ENCODE results near the gene CSNK1A1. TPM values are rescaled to one million over a fixed set of nuclear protein-coding genes. Genes with fewer than 3 reads are reported as not detected.
A peak's percentile ranks its signal among the peaks of the same experiment; 100 is the strongest.

CSNK1A1 gene
- total and polyA plus RNA-seq, 3 donors from 2014 or later, result 129 to 192 (median 148) TPM

- Histone ChIP-seq H3K4me3 (peak overlapping the region; percentile 5 to 99), H3K4me1 (peaks cover 3% of the 10 kb centered on the region), H3K27ac (no peak overlapping the region), H3K27me3 (no peaks in the 10 kb centered on the region), H3K9me3 (no peaks in the 10 kb centered on the region), H3K36me3 (ENCODE audit: low read depth, missing control alignments) (no peaks in the 10 kb centered on the region)
- 49 to 75% methylated on average over 17 to 18 of the region's 18 CpGs for WGBS, 2 donors
- intact Hi-C loops (cut with DNase I; ENCODE audit: low total_unique reads), result loop anchor here (5.0 to 10.0 kb wide), 2 partner anchors 110 to 228 kb away; no protein-coding TSS in a partner anchor
- no peak for TF ChIP-seq CTCF (IDR thresholded peaks at IDR 0.05)
- DNase-seq, result no peak
Observed at GRCh38 chr5:149552553-149553160, 1.4 kb upstream of the CSNK1A1 start.

GRCh38 chr5:149552038-149552494, 827 bp upstream of the CSNK1A1 start:
- intact Hi-C loops (cut with DNase I; ENCODE audit: low total_unique reads), result loop anchor here (5.0 to 10.0 kb wide), 2 partner anchors 110 to 227 kb away; no protein-coding TSS in a partner anchor
- TF ChIP-seq CTCF (IDR thresholded peaks at IDR 0.05) (no peak), POLR2A (IDR thresholded peaks at IDR 0.05) (no peak)
- peak overlapping the region; percentile 99 to 100 for H3K4me3 ChIP-seq
- H3K9me3 ChIP-seq, result no peaks in the 10 kb centered on the region
- peak overlapping the region; percentile 99 to 100 for H3K27ac ChIP-seq
- peaks cover 8% of the 10 kb centered on the region for H3K4me1 ChIP-seq
- no peaks in the 10 kb centered on the region for H3K36me3 ChIP-seq (ENCODE audit: low read depth, missing control alignments)
- no peak for DNase-seq
- WGBS, 2 donors, result 26 to 31% methylated on average over 6 of the region's 6 CpGs
- H3K27me3 ChIP-seq, result no peaks in the 10 kb centered on the region

GRCh38 chr5:149550594-149551226, 529 bp downstream of the CSNK1A1 start:
- peak; percentile 43 for DNase-seq
- Histone ChIP-seq H3K4me3 (peak overlapping the region; percentile 99 to 100), H3K4me1 (peaks cover 9% of the 10 kb centered on the region), H3K27me3 (no peaks in the 10 kb centered on the region), H3K36me3 (ENCODE audit: low read depth, missing control alignments) (no peaks in the 10 kb centered on the region), H3K9me3 (no peaks in the 10 kb centered on the region), H3K27ac (peak overlapping the region; percentile 99 to 100)
- WGBS, 2 donors, result 0% methylated on average over 28 to 40 of the region's 40 CpGs
- TF ChIP-seq CTCF (IDR thresholded peaks at IDR 0.05) (no peak), POLR2A (IDR thresholded peaks at IDR 0.05) (no peak)
- intact Hi-C loops (cut with DNase I; ENCODE audit: low total_unique reads), result loop anchor here (5.0 to 10.0 kb wide), 2 partner anchors 108 to 226 kb away; no protein-coding TSS in a partner anchor

- no peak for TF ChIP-seq POLR2A (IDR thresholded peaks at IDR 0.05)
- no peak for TF ChIP-seq CTCF (IDR thresholded peaks at IDR 0.05)
- Histone ChIP-seq H3K4me3 (peak overlapping the region; percentile 99 to 100), H3K36me3 (ENCODE audit: low read depth, missing control alignments) (no peaks in the 10 kb centered on the region), H3K9me3 (no peaks in the 10 kb centered on the region), H3K27ac (peak overlapping the region; percentile 99 to 100), H3K27me3 (no peaks in the 10 kb centered on the region), H3K4me1 (peaks cover 9% of the 10 kb centered on the region)
- WGBS, 2 donors, result 0% methylated on average over 12 of the region's 12 CpGs
- intact Hi-C loops (cut with DNase I; ENCODE audit: low total_unique reads), result loop anchor here (5.0 to 10.0 kb wide), 2 partner anchors 108 to 225 kb away; no protein-coding TSS in a partner anchor
- no peak for DNase-seq
Observed at GRCh38 chr5:149550268-149550583, 1.0 kb downstream of the CSNK1A1 start.
